WTC11 (cell line): ENCODE measurements around the gene FLT3LG. TPM values are rescaled to one million over a fixed set of nuclear protein-coding genes. Genes with fewer than 3 reads are reported as not detected.
A peak's percentile ranks its signal among the peaks of the same experiment; 100 is the strongest.

Experiments used
- ATAC-seq: fragments of 200-7000 bp; cut with Tn5 transposase; 2 replicates; pipeline ENCODE4 v1.10.0; 2021; ENCODE audit warnings: mild to moderate bottlenecking, moderate library complexity
- CTCF ChIA-PET: fragments of 300-600 bp; sonication (Branson Sonifier 250); formaldehyde crosslinking; loops from one replicate; lab custom pipeline; 2021; ENCODE audit warnings: antibody characterized with exemption; lab: Charles Lee
- POLR2A ChIA-PET: fragments of 350-600 bp; sonication (Branson Sonifier 250); formaldehyde crosslinking; loops from one replicate; lab custom pipeline; 2021; ENCODE audit warnings: antibody characterized with exemption; lab: Charles Lee
- DNase-seq: peaks from one replicate; pipeline ENCODE4 v3.0.0; 2021; ENCODE audit warnings: low spot score
- H3K27ac Mint-ChIP-seq: 2 replicates; pipeline ENCODE4 v1.8.0; 2021; ENCODE audit warnings: mixed read lengths
- H3K27me3 Mint-ChIP-seq: 2 replicates; pipeline ENCODE4 v1.8.0; 2021; ENCODE audit warnings: low read depth, mild to moderate bottlenecking, moderate library complexity, mixed read lengths
- H3K36me3 Mint-ChIP-seq: 2 replicates; pipeline ENCODE4 v1.8.0; 2021; ENCODE audit warnings: mixed read lengths
- H3K4me1 Mint-ChIP-seq: 2 replicates; pipeline ENCODE4 v1.8.0; 2022; ENCODE audit warnings: mixed read lengths
- H3K4me3 Mint-ChIP-seq: 2 replicates; pipeline ENCODE4 v1.8.0; 2021; ENCODE audit warnings: mild to moderate bottlenecking, moderate library complexity, mixed read lengths
- H3K9me3 Mint-ChIP-seq: 2 replicates; pipeline ENCODE4 v1.8.0; 2021; ENCODE audit warnings: mixed read lengths
- FOXK1 ChIP-seq: sonication (generic); formaldehyde crosslinking; IDR thresholded peaks from 2 replicates; pipeline ENCODE4 v1.8.0; 2022; ENCODE audit warnings: mild to moderate bottlenecking, moderate library complexity, missing genetic modification reagents
- HMGA2 ChIP-seq: fragments of 250-450 bp; sonication (Bioruptor Pico); IDR thresholded peaks from 2 replicates; pipeline ENCODE4 v1.4.0; 2021; ENCODE audit warnings: mild to moderate bottlenecking, moderate library complexity
- IRF2 ChIP-seq: sonication (generic); formaldehyde crosslinking; IDR thresholded peaks from 2 replicates; pipeline ENCODE4 v1.8.0; 2022; ENCODE audit warnings: low read depth, missing genetic modification reagents, borderline replicate concordance
- NFATC4 ChIP-seq: fragments of 250-450 bp; sonication (Bioruptor Pico); IDR thresholded peaks from 2 replicates; pipeline ENCODE4 v1.9.0; 2021; ENCODE audit warnings: mild to moderate bottlenecking
- RORB ChIP-seq: fragments of 250-450 bp; sonication (Bioruptor Pico); IDR thresholded peaks from 2 replicates; pipeline ENCODE4 v1.9.0; 2021; ENCODE audit warnings: mild to moderate bottlenecking
- ZNF138 ChIP-seq: sonication (generic); formaldehyde crosslinking; conservative IDR thresholded peaks from 2 replicates; pipeline ENCODE4 v1.8.1; 2022; ENCODE audit warnings: mild to moderate bottlenecking, moderate library complexity, missing genetic modification reagents
- ZNF423 ChIP-seq: fragments of 250-450 bp; sonication (Bioruptor Pico); IDR thresholded peaks from 2 replicates; pipeline ENCODE4 v2.1.2; 2022; ENCODE audit warnings: mild to moderate bottlenecking, moderate library complexity
- total RNA-seq: library from RNA; stranded (reverse); gene quantifications from 3 replicates; pipeline ENCODE4 v1.2.3, GENCODE V29; 2021
- TF ChIP-seq, protein P1 (sequence below): fragments of 250-450 bp; sonication (Bioruptor Pico); IDR thresholded peaks from 2 replicates; pipeline ENCODE4 v1.9.0; 2021; ENCODE audit warnings: mild to moderate bottlenecking
- TF ChIP-seq, protein P2 (sequence below): sonication (generic); formaldehyde crosslinking; IDR thresholded peaks from 2 replicates; pipeline ENCODE4 v1.8.1; 2023; ENCODE audit warnings: mild to moderate bottlenecking, missing genetic modification reagents
- TF ChIP-seq, protein P3 (sequence below): sonication (generic); formaldehyde crosslinking; IDR thresholded peaks from 2 replicates; pipeline ENCODE4 v1.8.0; 2023; ENCODE audit warnings: missing genetic modification reagents, mild to moderate bottlenecking, borderline replicate concordance
- TF ChIP-seq, protein P4 (sequence below): sonication (generic); formaldehyde crosslinking; IDR thresholded peaks from 2 replicates; pipeline ENCODE4 v1.8.1; 2023; ENCODE audit warnings: mild to moderate bottlenecking, missing genetic modification reagents
- TF ChIP-seq, protein P5 (sequence below): sonication (generic); formaldehyde crosslinking; IDR thresholded peaks from 2 replicates; pipeline ENCODE4 v1.8.0; 2022; ENCODE audit warnings: missing genetic modification reagents
- TF ChIP-seq, protein P6 (sequence below): fragments of 250-450 bp; sonication (Bioruptor Pico); conservative IDR thresholded peaks from 2 replicates; pipeline ENCODE4 v1.9.0; 2021; ENCODE audit warnings: mild to moderate bottlenecking

FLT3LG gene
- total RNA-seq, 1 experiment from 2014 or later = 2.9 TPM

DNA sequence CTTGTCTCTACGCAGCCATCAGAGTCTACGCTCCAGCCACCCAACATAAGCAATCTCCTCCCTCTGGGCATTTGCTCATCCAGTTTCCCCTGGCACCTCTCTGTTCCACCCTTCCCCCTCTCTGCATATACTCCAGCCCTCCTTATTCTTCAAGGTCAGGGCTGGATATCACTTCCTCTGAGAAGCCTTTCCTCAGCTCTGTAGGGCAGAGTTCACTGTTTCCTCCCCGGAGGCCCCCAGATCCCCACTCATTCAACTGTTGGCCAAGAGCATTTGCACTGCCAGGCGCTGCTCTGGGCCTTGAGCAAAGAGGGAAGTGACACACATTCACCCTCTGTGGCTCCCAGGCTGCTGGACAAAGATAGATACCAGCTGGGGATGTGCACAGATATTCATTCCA, 41.8 kb downstream of the FLT3LG start:
- CTCF ChIA-PET = interaction anchor here (1.1 to 3.3 kb wide), 2 partner anchors 31 to 55 kb away, joined by 3 to 40 read pairs; no protein-coding TSS in a partner anchor
- DNase-seq = no peak
- Mint-ChIP-seq H3K27ac (peak overlapping the region; percentile 44), H3K4me3 (peak overlapping the region; percentile 18)
- POLR2A ChIA-PET = no interaction called here
- ATAC-seq = no peak
- TF ChIP-seq, protein P1, sequence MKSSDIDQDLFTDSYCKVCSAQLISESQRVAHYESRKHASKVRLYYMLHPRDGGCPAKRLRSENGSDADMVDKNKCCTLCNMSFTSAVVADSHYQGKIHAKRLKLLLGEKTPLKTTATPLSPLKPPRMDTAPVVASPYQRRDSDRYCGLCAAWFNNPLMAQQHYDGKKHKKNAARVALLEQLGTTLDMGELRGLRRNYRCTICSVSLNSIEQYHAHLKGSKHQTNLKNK (CRISPR knock-in tag) = no peak
- TF ChIP-seq ZNF423 (CRISPR knock-in tag) (no peak), FOXK1 (CRISPR knock-in tag) (no peak), HMGA2 (CRISPR knock-in tag) (no peak), RORB (no peak), IRF2 (CRISPR knock-in tag) (no peak), ZNF138 (CRISPR knock-in tag) (no peak), NFATC4 (CRISPR knock-in tag) (no peak)
- TF ChIP-seq, protein P2, sequence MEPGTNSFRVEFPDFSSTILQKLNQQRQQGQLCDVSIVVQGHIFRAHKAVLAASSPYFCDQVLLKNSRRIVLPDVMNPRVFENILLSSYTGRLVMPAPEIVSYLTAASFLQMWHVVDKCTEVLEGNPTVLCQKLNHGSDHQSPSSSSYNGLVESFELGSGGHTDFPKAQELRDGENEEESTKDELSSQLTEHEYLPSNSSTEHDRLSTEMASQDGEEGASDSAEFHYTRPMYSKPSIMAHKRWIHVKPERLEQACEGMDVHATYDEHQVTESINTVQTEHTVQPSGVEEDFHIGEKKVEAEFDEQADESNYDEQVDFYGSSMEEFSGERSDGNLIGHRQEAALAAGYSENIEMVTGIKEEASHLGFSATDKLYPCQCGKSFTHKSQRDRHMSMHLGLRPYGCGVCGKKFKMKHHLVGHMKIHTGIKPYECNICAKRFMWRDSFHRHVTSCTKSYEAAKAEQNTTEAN = no peak
- TF ChIP-seq, protein P3, sequence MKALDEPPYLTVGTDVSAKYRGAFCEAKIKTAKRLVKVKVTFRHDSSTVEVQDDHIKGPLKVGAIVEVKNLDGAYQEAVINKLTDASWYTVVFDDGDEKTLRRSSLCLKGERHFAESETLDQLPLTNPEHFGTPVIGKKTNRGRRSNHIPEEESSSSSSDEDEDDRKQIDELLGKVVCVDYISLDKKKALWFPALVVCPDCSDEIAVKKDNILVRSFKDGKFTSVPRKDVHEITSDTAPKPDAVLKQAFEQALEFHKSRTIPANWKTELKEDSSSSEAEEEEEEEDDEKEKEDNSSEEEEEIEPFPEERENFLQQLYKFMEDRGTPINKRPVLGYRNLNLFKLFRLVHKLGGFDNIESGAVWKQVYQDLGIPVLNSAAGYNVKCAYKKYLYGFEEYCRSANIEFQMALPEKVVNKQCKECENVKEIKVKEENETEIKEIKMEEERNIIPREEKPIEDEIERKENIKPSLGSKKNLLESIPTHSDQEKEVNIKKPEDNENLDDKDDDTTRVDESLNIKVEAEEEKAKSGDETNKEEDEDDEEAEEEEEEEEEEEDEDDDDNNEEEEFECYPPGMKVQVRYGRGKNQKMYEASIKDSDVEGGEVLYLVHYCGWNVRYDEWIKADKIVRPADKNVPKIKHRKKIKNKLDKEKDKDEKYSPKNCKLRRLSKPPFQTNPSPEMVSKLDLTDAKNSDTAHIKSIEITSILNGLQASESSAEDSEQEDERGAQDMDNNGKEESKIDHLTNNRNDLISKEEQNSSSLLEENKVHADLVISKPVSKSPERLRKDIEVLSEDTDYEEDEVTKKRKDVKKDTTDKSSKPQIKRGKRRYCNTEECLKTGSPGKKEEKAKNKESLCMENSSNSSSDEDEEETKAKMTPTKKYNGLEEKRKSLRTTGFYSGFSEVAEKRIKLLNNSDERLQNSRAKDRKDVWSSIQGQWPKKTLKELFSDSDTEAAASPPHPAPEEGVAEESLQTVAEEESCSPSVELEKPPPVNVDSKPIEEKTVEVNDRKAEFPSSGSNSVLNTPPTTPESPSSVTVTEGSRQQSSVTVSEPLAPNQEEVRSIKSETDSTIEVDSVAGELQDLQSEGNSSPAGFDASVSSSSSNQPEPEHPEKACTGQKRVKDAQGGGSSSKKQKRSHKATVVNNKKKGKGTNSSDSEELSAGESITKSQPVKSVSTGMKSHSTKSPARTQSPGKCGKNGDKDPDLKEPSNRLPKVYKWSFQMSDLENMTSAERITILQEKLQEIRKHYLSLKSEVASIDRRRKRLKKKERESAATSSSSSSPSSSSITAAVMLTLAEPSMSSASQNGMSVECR = no peak
- TF ChIP-seq, protein P4, sequence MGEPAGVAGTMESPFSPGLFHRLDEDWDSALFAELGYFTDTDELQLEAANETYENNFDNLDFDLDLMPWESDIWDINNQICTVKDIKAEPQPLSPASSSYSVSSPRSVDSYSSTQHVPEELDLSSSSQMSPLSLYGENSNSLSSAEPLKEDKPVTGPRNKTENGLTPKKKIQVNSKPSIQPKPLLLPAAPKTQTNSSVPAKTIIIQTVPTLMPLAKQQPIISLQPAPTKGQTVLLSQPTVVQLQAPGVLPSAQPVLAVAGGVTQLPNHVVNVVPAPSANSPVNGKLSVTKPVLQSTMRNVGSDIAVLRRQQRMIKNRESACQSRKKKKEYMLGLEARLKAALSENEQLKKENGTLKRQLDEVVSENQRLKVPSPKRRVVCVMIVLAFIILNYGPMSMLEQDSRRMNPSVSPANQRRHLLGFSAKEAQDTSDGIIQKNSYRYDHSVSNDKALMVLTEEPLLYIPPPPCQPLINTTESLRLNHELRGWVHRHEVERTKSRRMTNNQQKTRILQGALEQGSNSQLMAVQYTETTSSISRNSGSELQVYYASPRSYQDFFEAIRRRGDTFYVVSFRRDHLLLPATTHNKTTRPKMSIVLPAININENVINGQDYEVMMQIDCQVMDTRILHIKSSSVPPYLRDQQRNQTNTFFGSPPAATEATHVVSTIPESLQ (CRISPR knock-in tag) = no peak
- TF ChIP-seq, all 79 proteins: peak for 0
- Mint-ChIP-seq H3K36me3 (peaks cover 16% of the 10 kb centered on the region), H3K27me3 (no peaks in the 10 kb centered on the region), H3K9me3 (no peaks in the 10 kb centered on the region), H3K4me1 (peaks cover 28% of the 10 kb centered on the region)

DNA sequence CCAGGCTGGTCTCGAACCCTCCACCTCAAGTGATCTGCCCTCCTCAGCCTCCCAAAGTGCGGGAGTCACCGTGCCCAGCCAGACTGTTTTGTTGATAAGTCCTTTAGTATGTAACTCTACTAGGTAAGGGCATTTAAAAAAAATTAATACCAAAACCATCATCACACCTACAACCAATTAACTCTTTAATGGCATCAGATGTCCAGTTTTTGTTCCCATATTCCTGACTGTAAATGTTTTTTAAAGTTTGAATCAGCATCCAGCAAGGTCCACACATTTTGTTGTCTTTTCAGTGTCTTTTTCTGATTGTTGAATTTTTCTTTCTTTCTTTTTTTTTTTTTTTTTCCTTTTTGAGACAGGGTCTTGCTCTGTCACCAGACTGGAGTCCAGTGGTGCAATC, 44.0 kb downstream of the FLT3LG start:
- ATAC-seq (no peak), DNase-seq (no peak)
- H3K27ac Mint-ChIP-seq = no peak overlapping the region
- TF ChIP-seq, protein P5, sequence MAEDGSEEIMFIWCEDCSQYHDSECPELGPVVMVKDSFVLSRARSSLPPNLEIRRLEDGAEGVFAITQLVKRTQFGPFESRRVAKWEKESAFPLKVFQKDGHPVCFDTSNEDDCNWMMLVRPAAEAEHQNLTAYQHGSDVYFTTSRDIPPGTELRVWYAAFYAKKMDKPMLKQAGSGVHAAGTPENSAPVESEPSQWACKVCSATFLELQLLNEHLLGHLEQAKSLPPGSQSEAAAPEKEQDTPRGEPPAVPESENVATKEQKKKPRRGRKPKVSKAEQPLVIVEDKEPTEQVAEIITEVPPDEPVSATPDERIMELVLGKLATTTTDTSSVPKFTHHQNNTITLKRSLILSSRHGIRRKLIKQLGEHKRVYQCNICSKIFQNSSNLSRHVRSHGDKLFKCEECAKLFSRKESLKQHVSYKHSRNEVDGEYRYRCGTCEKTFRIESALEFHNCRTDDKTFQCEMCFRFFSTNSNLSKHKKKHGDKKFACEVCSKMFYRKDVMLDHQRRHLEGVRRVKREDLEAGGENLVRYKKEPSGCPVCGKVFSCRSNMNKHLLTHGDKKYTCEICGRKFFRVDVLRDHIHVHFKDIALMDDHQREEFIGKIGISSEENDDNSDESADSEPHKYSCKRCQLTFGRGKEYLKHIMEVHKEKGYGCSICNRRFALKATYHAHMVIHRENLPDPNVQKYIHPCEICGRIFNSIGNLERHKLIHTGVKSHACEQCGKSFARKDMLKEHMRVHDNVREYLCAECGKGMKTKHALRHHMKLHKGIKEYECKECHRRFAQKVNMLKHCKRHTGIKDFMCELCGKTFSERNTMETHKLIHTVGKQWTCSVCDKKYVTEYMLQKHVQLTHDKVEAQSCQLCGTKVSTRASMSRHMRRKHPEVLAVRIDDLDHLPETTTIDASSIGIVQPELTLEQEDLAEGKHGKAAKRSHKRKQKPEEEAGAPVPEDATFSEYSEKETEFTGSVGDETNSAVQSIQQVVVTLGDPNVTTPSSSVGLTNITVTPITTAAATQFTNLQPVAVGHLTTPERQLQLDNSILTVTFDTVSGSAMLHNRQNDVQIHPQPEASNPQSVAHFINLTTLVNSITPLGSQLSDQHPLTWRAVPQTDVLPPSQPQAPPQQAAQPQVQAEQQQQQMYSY = no peak
- TF ChIP-seq, protein P6, sequence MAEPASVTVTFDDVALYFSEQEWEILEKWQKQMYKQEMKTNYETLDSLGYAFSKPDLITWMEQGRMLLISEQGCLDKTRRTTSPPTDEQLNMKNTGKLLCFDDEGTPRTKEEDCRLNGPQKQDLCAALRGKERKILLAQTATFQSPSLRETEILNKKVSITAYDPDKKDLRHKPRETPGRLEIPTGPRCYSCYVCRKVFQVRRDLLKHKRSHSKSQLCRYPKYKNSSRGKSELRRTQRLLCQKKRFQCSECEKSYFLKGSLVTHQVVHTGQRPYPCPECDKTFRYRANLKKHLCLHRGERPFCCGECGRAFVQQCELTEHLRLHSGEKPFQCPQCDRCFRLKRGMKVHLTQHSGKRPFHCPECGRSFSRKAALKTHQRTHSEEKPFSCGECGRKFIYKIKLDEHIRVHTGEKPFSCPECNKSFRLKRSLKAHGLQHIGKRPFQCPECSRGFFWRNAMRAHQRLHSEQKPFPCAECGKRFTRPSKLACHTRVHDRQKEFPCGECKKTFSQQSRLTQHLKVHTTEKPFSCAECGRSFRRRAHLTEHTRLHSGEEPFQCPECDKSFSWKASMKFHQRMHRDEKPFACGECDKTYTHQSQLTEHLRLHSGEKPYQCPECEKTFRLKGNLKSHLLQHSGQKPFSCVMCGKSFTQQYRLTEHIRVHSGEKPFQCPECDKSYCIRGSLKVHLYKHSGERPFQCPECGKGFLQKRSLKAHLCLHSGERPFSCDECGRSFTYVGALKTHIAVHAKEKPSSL (CRISPR knock-in tag) = no peak
- ChIA-PET CTCF (interaction anchor here (1.2 to 1.8 kb wide), 2 partner anchors 10 to 29 kb away, joined by 5 to 7 read pairs; partner anchors contain the start of gene RCN3), POLR2A (no interaction called here)
- no peaks in the 10 kb centered on the region for H3K27me3 Mint-ChIP-seq
- H3K4me1 Mint-ChIP-seq = peaks cover 15% of the 10 kb centered on the region
- no peak overlapping the region for H3K4me3 Mint-ChIP-seq
- no peaks in the 10 kb centered on the region for H3K9me3 Mint-ChIP-seq
- H3K36me3 Mint-ChIP-seq = peaks cover 18% of the 10 kb centered on the region
